HG02840 (cell line): Measurements from ENCODE around the gene ZNF761.
A peak's percentile ranks its signal among the peaks of the same experiment; 100 is the strongest.
"Not testable (repeated sequence)": the region's sequence is repeated elsewhere in the genome, so short reads cannot be mapped to it uniquely, and the experiment has no call there.

Experiments used
- ATAC-seq: cut with Tn5 transposase; IDR thresholded peaks from one replicate; pipeline ENCODE4 v1.9.1; 2021; ENCODE audit warnings: mild to moderate bottlenecking, moderate library complexity, moderate number of reproducible peaks; ENCODE audit not compliant: unreplicated experiment, low FRiP score

The ZNF761 gene

DNA sequence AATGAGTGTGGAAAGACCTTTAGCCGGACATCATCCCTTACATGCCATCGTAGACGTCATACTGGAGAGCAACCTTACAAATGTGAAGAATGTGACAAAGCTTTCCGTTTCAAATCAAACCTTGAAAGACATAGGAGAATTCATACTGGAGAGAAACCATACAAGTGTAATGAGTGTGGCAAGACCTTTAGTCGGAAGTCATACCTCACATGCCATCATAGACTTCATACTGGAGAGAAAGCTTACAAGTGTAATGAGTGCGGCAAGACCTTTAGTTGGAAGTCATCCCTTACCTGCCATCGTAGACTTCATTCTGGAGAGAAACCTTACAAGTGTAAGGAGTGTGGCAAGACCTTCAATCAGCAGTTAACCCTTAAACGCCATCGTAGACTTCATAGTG, 24.0 kb downstream of the ZNF761 start:
- ATAC-seq: no peak

DNA sequence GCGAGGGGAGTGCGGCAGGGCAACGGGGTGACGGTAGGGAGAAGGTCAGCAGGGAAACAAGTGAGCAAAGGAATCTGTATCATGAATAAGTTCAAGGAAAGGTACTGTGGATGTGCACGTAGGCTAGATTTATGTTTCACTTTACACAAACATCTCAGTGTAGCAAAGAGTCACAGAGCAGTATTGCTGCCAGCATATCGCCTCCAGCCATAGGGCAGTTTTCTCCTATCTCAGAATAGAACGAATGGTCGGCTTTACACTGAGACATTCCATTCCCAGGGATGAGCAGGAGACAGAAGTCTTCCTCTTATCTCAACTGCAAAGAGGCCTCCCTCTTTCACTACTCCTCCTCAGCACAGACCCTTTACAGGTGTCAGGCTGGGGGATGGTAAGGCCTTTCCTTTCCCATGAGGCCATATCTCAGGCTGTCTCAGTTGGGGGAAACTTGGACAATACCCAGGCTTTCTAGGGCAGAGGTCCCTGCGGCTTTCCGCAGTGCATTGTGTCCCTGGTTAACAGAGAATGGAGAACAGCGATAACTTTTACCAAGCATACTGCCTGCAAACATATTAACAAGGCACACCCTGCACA, 28.4 kb downstream of the ZNF761 start:
- ATAC-seq: not testable (repeated sequence)

DNA sequence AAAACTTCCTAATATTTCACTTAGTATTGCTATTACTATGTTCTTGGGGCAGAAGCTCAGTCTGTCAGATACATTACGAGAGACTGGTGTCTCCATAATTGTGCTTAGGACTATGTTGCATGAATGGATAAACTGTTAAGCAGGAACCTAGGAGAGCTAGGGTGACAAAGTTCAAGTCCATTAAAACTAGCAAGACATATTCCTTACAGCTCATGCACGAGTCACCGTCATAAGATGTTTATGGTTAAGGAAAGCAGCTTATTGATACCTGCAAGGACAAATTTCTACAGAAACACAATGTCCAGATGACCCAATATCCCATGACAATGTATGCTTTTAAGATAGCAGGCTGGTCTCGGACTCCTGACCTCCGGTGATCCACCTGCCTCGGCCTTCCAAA, 30.1 kb downstream of the ZNF761 start:
- ATAC-seq: no peak

DNA sequence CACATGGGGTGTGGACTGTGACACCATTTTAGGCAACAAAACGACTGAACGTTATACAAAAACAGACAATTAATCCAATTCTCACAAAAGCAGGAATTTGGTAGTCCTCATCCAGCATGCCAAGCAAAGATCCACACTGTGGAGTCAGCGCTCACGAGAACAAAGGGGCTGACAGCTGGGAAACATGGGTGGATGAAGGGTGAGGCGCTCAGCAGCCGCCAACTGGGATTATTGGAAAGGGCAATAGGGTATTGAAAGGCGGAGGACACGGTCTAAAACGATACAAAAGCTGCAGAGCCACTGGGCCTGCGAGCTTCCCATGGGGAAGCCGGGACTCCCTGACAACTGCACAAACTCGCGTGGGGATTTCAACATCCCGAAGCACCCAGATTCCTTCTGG, 31.1 kb downstream of the ZNF761 start:
- no peak for ATAC-seq

DNA sequence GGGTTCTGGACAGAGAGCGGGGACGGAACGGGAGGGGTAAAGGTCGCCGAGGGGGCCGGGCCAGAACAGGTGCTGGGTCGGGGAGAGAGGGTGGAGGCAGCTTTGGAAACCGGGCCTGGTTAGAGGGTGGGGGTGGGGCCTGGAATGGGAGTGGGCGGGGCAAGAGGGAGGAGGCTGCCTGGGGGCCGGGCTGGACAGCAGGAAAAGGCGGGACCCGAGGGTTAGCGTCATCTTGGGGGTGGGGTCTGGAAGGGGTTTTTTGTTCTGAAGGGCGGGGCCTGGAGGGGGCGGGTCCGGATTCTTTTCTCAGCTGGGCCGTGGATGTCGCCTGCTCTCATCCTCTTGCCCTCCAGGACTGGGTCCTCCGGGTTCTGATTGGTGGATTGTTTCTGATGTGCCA, 31.5 kb downstream of the ZNF761 start:
- no peak for ATAC-seq

DNA sequence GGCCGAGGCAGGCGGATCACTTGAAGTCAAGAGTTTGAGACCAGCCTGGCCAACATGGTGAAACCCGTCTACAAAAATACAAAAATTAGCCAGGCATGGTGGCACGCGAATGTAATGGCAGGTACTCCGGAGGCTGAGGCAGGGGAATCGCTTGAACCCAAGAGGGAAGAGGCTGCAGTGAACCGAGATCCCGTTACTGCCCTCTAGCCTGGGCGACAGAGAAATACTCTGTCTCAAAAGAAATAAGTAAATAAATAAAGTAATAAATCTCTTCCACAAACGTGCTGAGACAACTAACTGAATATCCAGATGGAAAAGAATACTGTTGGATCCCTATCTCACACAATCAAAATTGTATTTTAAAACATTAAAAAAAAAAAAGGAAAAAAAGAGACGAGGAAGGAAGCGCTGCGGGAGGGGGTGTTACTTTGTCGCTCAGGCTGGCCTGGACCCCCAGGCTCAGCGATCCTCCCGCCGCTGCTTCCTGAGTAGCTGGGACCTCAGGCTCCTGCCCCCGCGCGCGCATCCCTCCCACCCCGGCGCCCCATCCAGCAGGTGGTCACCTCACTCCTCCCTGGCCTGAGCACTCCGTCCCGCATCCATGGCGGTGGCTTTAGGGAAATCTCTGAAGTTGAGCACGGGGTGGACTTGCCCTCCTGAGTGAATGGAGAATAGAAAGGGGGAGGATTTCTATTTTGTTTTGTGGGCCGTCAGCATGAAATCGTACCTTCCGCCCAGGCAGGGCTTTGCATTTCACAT, 35.1 kb downstream of the ZNF761 start:
- no peak for ATAC-seq

DNA sequence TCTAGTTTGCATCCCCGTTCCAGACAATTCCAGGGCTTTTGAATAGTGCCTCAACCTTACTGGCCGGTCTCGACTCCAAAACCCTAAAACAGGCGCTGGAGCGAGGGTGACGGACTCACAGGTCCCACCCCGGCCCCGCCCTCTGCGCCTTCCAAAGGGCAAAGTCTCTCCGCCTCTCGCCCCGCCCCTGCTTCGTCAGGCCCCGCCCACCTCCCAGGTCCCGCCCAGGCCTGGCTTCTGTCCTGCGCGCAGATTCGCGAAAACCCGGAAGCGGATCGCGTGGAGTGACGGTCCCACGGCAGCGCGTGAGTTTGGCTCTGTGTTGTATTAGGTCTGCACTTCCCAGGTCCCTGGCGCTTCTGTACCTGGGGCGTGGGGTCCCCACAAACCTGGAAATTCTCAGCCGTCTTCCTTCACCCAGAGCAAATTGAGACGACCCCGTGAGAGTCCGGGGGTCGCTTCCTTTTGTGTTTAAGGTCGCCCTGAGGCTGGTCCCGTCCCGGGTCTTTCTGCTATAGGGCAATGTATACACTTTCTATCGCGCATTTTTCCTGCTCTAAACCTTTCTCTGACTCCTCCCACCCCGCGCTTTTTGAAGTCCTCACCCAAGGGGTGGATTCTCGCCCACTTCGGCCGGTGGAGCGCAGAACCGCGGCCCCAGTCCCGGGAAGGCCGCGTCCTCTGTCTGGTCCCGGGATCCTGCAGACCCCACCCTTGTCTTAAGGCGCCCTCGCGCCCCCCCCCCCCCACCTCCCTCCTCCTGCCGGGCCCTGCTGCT, 35.9 kb downstream of the ZNF761 start, which contains the start of gene ZNF813:
Gene ZNF813, plus strand, starts transcription at position 249 of the 778 bp plus-strand sequence. CDS start 16,090 bp downstream, outside the sequence.
- peak; percentile 93 for ATAC-seq

DNA sequence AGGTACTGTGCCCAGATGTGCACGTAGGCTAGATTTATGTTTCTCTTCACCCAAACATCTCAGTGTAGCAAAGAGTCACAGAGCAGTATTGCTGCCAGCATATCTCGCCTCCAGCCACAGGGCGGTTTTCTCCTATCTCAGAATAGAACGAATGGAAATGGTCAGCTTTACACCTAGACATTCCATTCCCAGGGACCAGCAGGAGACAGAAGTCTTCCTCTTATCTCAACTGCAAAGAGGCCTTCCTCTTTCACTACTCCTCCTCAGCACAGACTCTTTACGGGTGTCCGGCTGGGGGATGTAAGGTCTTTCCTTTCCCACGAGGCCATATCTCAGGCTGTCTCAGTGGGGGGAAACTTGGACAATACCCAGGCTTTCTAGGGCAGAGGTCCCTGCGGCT, 36.8 kb downstream of the ZNF761 start:
- not testable (repeated sequence) for ATAC-seq

DNA sequence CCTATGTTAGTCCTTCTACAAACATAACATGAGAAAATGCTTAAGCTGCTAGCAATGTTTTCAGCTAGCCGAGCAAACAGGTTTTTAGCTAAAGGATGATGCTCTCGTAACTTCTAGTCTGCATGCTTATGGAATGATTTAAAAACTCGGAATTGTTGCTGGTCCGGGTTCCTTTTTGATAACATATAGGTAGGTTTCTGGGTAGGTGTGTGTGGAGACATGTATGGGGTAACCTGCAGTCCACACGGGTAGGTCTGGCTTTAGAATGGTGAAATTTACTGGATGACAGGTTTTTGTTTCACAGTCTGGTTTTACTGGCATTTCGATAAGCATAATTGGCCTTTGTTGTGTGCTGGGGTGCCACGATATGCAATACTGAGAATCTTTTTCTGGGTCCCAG, 40.1 kb downstream of the ZNF761 start:
- ATAC-seq: no peak

DNA sequence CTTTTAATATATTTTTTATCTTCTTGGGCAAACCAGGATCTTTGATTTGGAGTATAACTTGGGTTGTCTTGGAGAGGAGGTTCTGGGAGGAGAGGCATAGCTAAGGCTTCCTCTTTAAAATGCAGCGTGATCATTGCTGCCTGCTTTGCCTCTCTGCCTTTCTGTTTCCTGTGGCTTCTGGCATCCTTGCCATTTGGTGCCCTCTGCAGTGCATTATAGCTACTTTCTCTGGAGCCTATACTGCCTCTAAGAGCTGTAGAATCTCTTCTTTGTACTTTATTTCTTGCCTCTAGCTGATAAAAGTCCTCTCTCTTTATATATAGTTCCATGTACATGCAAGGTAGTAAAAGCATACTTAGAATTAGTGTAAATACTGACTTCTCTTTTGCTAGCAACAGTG, 43.0 kb downstream of the ZNF761 start:
- ATAC-seq: not testable (repeated sequence)

DNA sequence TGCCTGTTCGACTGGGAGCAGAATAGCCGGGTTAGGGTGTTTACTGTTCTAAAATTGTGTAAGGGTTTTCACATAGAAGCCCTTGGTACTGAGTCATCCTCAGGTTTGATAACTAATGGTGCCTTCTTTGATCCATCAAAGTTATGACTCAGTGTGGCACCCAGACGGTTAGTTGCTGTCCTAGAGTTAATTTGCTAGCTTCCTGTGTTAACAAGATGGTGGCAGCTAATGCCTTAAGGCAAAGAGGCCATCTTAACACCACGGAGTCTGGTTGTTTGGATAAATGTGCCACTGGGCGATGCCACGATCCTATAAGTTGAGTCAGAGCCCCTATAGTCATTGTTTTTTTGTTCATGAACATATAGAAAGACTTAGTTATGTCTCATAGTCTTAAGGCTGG, 43.7 kb downstream of the ZNF761 start:
- not testable (repeated sequence) for ATAC-seq

DNA sequence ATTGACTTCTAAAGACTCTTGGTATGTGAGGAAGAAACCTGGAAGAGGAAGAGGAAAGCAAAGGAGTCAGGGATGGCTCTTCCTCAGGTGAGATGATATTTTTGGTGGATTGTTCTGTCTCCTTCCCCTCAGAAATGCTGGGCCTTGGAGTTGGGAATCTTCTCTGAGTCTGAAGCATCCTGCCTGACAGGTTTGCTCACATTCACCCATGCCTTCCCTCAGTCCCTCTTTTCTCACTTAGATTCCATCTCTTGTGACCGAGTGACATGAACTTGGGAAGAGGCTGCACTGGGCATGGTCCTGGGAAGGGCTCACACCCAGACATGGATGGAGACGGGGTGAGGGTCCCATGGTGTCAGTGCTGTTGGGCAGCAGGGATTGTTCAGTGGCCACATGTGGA, 52.0 kb downstream of the ZNF761 start:
- ATAC-seq: not testable (repeated sequence)

DNA sequence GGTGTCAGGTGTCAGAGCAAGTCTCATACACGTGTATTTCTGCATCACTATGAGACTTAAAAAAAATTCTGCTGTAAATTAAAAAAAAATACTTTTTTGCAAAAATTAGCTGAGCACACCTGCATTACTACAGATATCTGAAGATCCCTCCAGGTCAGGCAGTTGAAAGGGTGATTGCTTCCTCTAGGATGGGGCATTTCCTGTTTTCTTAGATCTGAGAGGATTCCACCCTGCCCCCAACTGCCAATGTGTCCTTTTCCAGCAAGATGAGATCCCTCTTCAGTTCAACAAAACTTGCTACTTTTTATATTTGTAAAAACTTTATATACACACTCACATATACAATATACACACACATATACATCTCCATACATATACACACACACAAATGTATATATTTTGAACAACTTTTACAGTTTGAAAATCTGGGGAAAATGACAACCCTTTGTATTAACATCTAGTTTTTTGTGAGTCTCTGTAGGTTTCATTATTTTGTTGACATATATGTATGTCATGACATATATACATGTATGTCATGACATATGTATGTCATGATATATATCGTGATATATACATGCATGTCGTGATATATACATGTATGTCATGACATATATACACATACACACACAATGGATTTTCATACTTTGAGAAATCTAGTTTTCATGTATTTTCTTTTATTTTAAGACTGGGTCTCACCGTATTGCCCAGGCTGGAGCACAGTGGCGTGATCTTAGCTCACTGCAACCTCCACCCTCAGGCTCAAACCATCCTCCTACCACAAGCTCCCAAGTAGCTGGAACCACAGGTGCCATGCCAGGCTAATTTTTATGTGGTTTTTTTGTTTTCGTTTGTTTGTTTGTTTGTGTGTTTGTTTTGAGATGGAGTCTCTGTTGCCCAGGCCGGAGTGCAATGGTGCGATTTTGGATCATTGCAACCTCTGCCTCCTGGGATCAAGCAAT, 53.5 kb downstream of the ZNF761 start:
- ATAC-seq: no peak

DNA sequence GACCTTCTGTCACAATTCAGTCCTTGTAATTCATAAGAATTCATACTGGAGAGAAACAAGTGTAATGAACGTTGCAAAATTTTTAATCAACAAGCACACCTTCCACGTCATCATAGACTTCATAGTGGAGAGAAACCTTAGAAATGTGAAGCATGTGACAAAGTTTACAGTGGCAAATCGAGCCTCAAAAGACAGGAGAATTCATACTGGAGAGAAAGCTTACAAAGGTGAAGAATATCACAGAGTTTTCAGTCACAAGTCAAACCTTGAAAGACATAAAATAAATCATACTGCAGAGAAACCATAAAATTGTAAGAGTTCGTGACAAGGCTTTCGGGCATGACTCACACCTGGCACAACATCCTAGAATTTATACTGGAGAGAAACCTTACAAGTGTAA, 60.4 kb downstream of the ZNF761 start:
- no peak for ATAC-seq

DNA sequence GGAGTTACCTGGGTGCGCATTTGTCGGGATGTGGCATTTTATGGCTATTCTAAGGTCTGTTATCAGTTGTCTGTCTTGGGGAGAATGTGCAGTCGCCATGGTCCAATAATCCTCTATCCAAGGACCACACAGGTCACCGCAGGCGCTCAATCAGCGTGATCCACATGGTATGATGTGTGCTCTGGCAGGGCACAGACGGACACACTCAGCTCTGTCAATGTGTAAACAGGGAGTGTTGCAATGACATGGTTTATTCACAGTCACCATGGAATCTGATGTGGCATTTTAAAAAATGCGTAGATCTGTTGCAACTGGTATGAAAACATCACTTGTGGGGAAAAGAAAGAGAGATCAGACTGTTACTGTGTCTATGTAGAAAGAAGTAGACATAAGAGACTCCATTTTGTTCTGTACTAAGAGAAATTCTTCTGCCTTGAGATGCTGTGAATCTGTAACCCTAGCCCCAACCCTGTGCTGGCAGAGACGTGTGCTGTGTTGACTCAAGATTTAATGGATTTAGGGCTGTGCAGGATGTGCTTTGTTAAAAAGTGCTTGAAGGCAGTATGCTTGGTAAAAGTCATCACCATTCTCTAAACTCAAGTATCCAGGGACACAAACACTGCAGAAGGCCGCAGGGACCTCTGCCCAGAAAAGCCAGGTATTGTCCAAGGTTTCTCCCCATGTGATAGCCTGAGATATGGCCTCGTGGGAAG, 65.7 kb downstream of the ZNF761 start:
- ATAC-seq: not testable (repeated sequence)

DNA sequence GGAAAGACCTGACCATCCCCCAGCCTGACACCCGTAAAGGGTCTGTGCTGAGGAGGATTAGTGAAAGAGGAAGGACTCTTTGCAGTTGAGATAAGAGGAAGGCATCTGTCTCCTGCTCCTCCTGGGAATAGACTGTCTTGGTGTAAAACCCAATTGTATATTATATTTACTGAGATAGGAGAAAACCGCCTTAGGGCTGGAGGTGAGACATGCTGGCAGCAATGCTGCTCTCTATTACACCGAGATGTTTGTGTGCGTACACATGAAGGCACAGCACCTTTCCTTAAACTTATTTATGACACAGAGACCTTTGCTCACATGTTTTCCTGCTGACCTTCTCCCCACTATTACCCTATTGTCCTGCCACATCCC, 66.2 kb downstream of the ZNF761 start:
- ATAC-seq: not testable (repeated sequence)

DNA sequence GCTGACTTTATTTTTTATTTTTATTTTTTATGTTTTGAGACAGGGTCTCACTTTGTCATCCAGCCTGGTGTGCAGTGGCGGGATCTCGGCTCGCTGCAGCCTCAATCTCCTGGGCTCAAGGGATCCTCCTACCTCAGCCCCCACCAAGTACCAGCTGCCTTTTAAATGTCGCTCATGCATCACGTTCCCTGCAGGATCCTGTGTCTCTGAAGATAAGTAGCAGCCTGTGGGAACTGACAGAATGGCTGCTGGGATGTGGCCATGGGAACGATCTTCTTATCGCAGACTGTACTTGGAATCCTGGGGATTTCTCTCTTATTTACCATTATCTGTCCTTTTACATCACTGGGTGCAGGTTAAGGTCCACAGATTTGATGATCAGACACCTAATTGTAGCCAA, 71.4 kb downstream of the ZNF761 start:
- ATAC-seq: not testable (repeated sequence)

DNA sequence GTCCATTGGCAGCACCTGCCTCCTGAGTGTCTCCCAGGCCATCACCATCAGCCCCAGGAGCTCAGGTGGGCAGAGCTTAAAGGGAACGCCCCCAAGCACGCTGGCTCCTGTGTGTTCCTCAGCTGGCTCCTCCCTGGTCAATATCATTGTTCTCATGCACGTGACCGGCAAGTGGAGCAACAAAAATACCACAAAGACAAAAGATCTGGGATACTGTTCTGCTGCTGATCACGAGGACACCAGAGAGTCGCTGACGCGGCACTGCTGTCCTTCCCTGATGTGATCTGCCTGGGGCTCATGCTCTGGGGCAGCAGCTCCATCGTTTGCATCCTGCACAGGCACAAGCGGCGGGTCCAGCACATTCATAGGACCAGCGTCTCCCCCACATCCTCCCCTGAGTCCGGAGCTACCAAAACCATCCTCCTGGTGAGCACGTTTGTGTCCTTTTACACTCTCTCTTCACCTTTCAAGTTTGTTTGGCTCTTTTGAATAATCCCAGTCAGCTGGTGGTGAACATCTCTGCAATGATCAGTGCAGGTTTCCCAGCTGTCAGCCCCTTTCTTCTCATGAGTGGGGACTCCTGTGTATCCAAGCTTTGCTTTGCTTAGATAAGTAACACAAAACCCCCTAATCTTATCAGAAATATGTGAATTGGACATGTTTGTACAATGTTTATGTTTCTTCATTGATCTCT, 72.0 kb downstream of the ZNF761 start:
- ATAC-seq: not testable (repeated sequence)

DNA sequence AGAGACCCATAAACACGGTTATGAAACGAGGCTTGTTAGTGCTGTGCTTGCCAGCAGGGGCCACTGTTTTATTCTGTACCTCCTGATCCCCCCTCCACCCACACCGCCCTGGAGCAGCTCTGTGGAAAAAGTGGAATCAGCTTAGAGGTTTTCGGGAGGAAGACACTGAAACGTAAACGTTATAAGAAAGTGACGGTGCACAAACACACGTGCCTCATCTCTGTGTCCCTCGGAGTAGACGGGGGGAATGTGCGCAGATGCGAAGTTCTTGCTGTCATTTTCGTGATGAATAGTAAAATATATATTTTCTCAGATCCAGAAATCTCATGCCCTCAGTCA, 72.5 kb downstream of the ZNF761 start:
- ATAC-seq: not testable (repeated sequence)
